Measurements from ENCODE around the gene SYNJ1.
"Not testable (repeated sequence)": the region's sequence is repeated elsewhere in the genome, so short reads cannot be mapped to it uniquely, and the experiment has no call there.

SYNJ1 gene, protein sequence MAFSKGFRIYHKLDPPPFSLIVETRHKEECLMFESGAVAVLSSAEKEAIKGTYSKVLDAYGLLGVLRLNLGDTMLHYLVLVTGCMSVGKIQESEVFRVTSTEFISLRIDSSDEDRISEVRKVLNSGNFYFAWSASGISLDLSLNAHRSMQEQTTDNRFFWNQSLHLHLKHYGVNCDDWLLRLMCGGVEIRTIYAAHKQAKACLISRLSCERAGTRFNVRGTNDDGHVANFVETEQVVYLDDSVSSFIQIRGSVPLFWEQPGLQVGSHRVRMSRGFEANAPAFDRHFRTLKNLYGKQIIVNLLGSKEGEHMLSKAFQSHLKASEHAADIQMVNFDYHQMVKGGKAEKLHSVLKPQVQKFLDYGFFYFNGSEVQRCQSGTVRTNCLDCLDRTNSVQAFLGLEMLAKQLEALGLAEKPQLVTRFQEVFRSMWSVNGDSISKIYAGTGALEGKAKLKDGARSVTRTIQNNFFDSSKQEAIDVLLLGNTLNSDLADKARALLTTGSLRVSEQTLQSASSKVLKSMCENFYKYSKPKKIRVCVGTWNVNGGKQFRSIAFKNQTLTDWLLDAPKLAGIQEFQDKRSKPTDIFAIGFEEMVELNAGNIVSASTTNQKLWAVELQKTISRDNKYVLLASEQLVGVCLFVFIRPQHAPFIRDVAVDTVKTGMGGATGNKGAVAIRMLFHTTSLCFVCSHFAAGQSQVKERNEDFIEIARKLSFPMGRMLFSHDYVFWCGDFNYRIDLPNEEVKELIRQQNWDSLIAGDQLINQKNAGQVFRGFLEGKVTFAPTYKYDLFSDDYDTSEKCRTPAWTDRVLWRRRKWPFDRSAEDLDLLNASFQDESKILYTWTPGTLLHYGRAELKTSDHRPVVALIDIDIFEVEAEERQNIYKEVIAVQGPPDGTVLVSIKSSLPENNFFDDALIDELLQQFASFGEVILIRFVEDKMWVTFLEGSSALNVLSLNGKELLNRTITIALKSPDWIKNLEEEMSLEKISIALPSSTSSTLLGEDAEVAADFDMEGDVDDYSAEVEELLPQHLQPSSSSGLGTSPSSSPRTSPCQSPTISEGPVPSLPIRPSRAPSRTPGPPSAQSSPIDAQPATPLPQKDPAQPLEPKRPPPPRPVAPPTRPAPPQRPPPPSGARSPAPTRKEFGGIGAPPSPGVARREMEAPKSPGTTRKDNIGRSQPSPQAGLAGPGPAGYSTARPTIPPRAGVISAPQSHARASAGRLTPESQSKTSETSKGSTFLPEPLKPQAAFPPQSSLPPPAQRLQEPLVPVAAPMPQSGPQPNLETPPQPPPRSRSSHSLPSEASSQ (N-terminal part only)

DNA sequence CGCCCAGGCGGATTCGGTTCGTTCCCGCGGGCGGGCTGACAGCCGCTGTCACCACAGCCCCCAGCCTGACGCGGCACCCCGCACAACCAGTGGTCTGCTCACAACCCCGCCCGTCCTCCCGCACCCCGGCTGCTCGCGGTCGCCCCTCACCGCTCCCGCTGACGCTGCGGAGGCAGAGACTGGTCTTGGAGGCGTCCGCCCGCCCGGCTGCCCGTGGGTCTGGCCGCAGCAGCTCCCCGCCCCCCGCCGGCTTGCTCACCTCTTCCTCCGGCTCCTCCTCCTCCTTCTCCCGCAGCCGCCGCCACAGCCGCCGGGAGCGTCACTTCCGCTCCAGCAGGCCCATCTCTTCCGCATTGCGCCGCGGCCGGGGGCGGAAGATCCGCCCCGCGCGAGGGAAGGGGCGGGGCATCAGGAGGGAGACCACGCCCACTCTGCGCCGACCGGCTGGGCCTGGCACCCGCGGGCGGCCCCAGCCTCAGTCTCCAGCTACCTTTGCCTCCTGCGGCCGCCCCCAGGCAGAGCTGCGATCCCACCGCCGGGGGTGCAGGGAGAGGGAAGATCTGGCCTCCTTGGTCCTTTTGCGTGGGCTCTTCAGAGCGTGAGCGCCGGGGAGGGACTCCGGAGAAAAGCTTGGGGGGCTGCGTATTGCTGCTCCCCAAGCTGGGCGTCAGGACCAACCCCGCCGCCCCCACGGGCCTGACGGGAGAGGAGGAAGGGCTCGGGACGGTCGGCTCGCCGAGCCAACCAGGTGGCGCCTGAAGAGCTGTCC, at the start of gene SYNJ1:
TSS of gene SYNJ1 (minus strand) at position 327 of the 769 bp plus-strand sequence. CDS start 1,118 bp downstream, outside the sequence.
- DNase-seq, result peak; percentile 92

GRCh38 chr21:32777269-32777668, 49.5 kb upstream of the SYNJ1 start:
- DNase-seq, result no peak

GRCh38 chr21:32776743-32777142, 48.9 kb upstream of the SYNJ1 start:
- no peak for DNase-seq

- DNase-seq, result not testable (repeated sequence)
Measured at GRCh38 chr21:32773048-32773344, 45.2 kb upstream of the SYNJ1 start.

DNA sequence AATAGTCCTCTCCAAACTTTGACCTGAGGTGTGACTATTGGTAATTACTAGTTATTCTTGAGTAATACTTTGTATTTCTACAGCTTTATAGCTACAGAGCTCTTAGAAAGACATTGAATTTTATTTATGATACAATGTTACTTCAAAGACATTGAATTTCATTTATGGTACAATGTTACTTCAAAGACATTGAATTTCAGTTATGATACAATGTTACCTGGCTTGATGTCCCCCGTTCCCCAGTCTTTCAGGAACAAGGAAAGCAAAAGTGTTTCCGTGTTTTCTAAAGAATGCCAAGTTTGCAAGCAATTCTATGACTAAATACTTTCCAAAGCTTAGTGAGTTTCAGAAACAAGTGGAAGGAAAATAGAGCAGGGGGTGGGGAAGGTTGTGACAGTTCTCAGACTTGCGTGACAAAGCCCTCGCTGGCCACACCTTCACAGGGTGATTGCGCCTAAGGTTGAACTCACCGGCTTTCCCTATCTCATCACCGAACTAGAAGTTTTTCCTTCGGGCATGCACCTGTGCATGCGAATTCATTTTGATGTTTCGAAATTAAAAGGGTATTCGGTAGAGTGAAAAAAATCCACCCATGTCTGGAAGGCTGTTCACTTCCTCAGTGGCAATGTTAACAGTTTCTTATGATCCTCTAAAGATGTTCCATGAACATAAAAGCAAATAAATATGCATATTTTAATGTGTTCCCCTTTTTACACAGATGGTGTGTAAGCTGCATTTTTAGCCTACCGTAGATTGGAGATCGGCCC, 44.7 kb upstream of the SYNJ1 start:
- peak; percentile 25 for DNase-seq

- peak; percentile 52 for DNase-seq
Measured at GRCh38 chr21:32770871-32771523, 43.2 kb upstream of the SYNJ1 start.

DNA sequence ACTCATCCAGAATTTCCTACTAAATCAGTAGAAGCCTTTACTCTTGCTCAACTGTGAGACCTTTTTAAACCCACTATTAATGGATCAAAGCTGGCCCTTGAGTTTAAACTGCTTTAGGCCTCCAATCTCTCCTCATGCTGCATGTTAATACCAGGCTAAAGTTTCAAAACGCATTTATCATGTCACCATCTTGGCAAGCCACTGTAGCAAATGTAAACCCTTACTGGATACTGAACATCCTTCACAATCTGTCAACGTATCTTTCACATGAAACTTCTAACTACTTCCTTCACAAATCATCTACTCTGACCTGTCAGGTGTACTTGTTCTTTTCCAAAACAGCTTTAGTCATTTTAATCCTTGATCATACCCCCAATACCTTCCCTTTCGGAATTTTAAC, 40.7 kb upstream of the SYNJ1 start:
- DNase-seq, result no peak

GRCh38 chr21:32765058-32765457, 37.2 kb upstream of the SYNJ1 start:
- DNase-seq, result no peak

DNA sequence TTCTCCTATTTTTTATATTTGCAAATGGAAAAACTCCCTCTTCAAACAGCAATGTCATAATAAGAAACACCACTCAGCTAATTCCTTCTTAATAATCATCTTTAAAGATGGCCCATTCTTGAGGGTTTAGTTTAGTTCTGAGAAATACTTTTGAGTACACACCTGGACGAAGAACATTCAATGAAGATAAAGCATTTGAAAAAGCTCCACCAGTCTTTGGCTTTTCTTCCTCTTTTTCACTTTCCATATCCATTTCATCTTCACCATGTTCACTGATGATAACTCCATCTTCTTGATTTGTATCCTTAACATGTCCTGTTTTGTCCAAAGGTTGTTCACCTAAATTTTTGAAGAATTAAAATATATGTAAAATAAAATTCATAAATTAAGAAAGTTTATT, 36.4 kb upstream of the SYNJ1 start:
- DNase-seq, result no peak

- peak; percentile 50 for DNase-seq
Measured at GRCh38 chr21:32757804-32758203, 30.0 kb upstream of the SYNJ1 start.

- no peak for DNase-seq
Measured at GRCh38 chr21:32756096-32756495, 28.3 kb upstream of the SYNJ1 start.

- DNase-seq, result peak; percentile 27
Measured at GRCh38 chr21:32753818-32754585, 26.2 kb upstream of the SYNJ1 start.

- DNase-seq, result no peak
Measured at GRCh38 chr21:32750405-32750804, 22.6 kb upstream of the SYNJ1 start.

DNA sequence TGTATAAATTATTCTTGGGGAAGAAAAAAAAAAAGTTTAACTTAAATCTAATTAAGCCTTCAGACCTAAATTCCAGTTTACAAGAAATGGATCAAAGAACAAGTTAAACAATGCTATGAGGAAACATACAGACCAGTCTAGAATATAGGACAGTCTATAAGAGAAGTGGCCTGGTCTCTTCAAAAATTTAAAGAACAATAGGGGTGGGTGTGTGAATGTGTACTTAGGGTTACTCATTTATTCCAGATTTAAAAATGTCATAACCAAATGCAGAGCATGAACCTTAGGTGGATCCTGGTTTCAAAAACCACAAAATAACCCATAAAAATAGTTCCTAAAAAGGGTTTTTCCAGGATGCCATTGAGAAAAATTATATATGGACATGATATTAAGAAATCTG, 21.8 kb upstream of the SYNJ1 start:
- no peak for DNase-seq

GRCh38 chr21:32748529-32748928, 20.7 kb upstream of the SYNJ1 start:
- DNase-seq, result no peak

GRCh38 chr21:32747396-32747795, 19.6 kb upstream of the SYNJ1 start:
- DNase-seq, result no peak

- DNase-seq, result not testable (repeated sequence)
Measured at GRCh38 chr21:32746711-32747110, 18.9 kb upstream of the SYNJ1 start.

DNA sequence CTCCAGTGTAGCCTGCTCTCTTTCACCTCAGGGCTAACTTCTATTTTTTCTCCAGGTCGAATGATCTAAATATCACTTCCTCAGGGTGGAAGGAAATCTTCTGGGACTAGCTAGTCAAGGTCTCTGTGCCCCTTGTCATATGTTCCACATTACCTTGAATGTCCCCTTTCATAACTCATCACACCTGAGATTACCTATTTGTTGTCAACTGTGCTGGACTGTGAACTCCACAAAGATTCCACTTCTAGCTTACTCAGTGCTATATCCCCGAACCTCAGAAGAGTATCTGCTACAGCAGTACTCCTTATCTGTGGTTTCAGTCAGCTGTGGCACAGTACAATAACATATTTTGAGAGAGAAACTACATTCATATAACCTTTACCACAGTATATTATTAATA, 14.6 kb upstream of the SYNJ1 start:
- no peak for DNase-seq

GRCh38 chr21:32741336-32741735, 13.5 kb upstream of the SYNJ1 start:
- no peak for DNase-seq

DNA sequence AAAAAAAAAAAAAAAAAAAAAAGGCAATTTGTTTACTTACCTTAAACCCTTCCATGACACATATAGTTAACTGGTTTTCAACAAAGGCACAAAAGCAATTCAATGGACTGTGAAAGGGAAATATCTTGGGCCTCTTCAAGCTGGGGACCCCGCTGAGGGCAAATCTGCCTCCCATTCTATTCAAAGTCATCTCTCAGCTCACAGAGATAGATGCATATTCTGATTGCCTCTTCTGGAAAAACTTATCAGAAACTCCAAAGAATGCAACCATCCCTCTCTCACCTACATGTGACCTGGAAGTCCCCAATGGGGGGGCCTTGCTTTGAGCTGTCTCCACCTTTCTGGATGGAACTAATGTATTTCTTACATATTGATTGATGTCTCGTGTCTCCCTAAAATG, 12.1 kb upstream of the SYNJ1 start:
- no peak for DNase-seq
